PFSK-1 (cell line): ENCODE data around the gene FLRT1.

Experiments
- FOXP2 ChIP-seq: optimal IDR thresholded peaks from 2 replicates; pipeline ENCODE3; 2011; ENCODE audit warnings: borderline replicate concordance, control low read depth, inconsistent platforms; ENCODE audit not compliant: insufficient read depth; ENCODE audit errors: extremely low read length, extremely low read depth
- POLR2AphosphoS5 ChIP-seq: IDR thresholded peaks from 2 replicates; pipeline ENCODE4 v1.6.1; 2012; ENCODE audit warnings: low read depth, mild to moderate bottlenecking, control low read depth, low read length, moderate library complexity
- SIN3A ChIP-seq: IDR thresholded peaks from 2 replicates; pipeline ENCODE4 v1.6.1; 2012; ENCODE audit warnings: mild to moderate bottlenecking, low read length, moderate library complexity, borderline replicate concordance; ENCODE audit not compliant: insufficient read depth
- TAF1 ChIP-seq: IDR thresholded peaks from 2 replicates; pipeline ENCODE4 v1.6.1; 2012; ENCODE audit warnings: low read length, control low read depth, borderline replicate concordance; ENCODE audit not compliant: insufficient read depth
- TF ChIP-seq, protein P1 (sequence below), 2 experiments: IDR thresholded peaks; 2 replicates each; pipeline versions ENCODE4 v1.6.1 to v1.8.0; 2011 to 2012; ENCODE audit warnings: low read depth in 2 of 2, low read length in 2 of 2, control low read depth in 1 of 2, inconsistent platforms in 1 of 2, mild to moderate bottlenecking in 1 of 2, moderate library complexity in 1 of 2; ENCODE audit not compliant: insufficient read depth in 1 of 2

The FLRT1 gene

DNA sequence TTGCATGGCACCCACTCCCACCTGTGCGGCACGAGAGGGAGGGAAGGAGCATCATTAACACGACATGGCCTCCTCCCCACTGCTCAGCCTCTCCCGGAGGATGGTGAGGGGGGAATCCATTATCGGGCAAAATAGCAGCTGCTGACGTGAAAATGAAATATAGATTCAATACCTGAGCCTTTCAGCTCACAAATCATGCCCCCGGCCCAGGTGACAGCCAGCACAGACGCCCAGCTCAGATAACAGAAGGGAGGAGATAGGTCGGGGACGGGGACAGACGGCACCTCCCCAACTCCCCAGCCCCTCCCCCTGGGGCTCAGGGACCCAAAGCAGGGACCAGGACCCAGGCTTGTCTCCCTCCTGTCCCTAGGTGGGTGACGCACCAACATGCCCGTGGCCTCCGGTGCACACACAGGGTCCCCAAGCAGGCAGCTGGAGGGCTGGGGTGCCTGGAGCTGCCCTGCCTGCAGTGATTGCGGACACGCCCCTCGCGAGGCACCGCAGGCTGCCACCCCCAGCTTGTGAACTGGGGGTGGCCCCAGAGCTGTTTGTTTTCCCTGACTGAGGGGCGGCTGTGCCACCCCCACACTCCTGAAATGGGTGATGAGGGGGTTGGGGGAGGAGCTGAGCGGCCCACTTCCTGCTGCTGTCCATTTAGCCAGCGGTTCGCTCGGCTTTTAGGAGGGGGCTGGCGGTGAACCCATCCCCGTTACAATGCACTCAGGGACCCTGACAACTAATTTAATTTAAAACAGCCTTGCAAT lies 31.7 kb downstream of the FLRT1 start:
- no peak for TF ChIP-seq SIN3A
- TF ChIP-seq FOXP2 = no peak
- no peak for TF ChIP-seq POLR2AphosphoS5
- TF ChIP-seq TAF1 = no peak
- TF ChIP-seq, protein P1, sequence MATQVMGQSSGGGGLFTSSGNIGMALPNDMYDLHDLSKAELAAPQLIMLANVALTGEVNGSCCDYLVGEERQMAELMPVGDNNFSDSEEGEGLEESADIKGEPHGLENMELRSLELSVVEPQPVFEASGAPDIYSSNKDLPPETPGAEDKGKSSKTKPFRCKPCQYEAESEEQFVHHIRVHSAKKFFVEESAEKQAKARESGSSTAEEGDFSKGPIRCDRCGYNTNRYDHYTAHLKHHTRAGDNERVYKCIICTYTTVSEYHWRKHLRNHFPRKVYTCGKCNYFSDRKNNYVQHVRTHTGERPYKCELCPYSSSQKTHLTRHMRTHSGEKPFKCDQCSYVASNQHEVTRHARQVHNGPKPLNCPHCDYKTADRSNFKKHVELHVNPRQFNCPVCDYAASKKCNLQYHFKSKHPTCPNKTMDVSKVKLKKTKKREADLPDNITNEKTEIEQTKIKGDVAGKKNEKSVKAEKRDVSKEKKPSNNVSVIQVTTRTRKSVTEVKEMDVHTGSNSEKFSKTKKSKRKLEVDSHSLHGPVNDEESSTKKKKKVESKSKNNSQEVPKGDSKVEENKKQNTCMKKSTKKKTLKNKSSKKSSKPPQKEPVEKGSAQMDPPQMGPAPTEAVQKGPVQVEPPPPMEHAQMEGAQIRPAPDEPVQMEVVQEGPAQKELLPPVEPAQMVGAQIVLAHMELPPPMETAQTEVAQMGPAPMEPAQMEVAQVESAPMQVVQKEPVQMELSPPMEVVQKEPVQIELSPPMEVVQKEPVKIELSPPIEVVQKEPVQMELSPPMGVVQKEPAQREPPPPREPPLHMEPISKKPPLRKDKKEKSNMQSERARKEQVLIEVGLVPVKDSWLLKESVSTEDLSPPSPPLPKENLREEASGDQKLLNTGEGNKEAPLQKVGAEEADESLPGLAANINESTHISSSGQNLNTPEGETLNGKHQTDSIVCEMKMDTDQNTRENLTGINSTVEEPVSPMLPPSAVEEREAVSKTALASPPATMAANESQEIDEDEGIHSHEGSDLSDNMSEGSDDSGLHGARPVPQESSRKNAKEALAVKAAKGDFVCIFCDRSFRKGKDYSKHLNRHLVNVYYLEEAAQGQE (IDR thresholded peaks at IDR 0.05; ENCODE audit: insufficient read depth in 1 of 2, low read depth in 2 of 2, low read length in 2 of 2) = no peak

DNA sequence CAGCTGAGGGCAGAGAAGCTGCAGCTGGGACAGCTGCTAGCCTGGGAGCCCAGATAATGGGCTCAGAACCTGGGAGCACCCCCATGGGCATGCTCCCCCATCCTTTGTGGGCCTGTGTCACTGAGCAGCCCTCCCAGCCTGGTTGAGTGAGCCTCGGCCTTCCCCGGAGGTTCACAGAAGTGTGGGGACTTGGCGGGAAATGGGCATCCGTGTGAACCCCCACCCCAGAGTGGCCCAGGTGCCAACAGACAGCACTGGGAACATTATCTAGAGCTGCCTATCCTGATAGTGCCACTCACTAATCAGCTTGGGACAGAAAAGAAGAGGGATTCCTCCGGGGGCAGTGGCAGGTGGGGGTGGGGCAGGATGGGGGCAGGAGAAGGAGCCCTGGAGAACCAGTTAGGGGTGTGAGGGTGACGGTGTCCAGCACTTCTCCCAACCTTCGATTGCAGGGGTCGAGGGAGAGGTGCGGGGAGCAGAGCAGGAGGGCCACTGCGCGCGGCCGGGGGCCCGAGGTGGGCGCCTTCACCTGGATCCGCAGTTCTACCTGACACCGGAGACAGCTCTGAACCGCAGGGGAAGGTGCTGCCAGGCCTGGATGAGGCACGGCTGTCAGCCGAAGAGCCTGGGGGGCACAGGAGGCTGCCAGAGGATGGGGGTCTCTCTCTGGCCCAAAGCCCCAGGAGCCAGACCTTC lies 33.1 kb downstream of the FLRT1 start:
- TF ChIP-seq POLR2AphosphoS5 (no peak), FOXP2 (no peak), TAF1 (no peak), SIN3A (no peak)
- TF ChIP-seq, protein P1 (IDR thresholded peaks at IDR 0.05; ENCODE audit: insufficient read depth in 1 of 2, low read depth in 2 of 2, low read length in 2 of 2) = no peak

- TF ChIP-seq, protein P1 (IDR thresholded peaks at IDR 0.05; ENCODE audit: insufficient read depth in 1 of 2, low read depth in 2 of 2, low read length in 2 of 2) = no peak
- no peak for TF ChIP-seq TAF1
- no peak for TF ChIP-seq POLR2AphosphoS5
- no peak for TF ChIP-seq FOXP2
- TF ChIP-seq SIN3A = no peak
These were observed 33.9 kb downstream of the FLRT1 start for GRCh38 chr11:64069401-64070313.

DNA sequence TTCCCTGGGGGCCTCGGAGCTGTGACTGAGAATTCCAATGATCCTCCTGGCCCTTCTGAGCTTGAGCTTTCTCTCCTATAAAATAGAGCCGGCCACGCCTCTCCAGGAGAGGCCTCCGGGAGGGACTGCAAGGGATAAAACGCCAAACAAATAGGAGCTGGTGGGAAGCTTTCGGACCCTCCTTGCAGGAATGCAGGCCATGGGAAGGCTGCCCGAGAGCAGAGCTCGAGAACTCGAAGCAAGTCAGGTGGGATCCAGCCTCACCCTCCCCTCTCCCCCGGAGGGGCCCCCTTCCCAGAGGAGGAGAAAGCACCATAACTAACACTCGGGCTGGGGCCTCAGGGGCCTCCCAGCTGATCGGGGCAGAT lies 34.6 kb downstream of the FLRT1 start:
- TF ChIP-seq SIN3A (no peak), POLR2AphosphoS5 (no peak), FOXP2 (no peak), TAF1 (no peak)
- TF ChIP-seq, protein P1 (IDR thresholded peaks at IDR 0.05; ENCODE audit: insufficient read depth in 1 of 2, low read depth in 2 of 2, low read length in 2 of 2) = no peak
